PFSK-1 (cell line): ENCODE data around the gene FZR1.

Experiments
- FOXP2 ChIP-seq: optimal IDR thresholded peaks from 2 replicates; pipeline ENCODE3; 2011; ENCODE audit warnings: borderline replicate concordance, control low read depth, inconsistent platforms; ENCODE audit not compliant: insufficient read depth; ENCODE audit errors: extremely low read length, extremely low read depth
- POLR2AphosphoS5 ChIP-seq: IDR thresholded peaks from 2 replicates; pipeline ENCODE4 v1.6.1; 2012; ENCODE audit warnings: low read depth, mild to moderate bottlenecking, control low read depth, low read length, moderate library complexity
- SIN3A ChIP-seq: IDR thresholded peaks from 2 replicates; pipeline ENCODE4 v1.6.1; 2012; ENCODE audit warnings: mild to moderate bottlenecking, low read length, moderate library complexity, borderline replicate concordance; ENCODE audit not compliant: insufficient read depth
- TAF1 ChIP-seq: IDR thresholded peaks from 2 replicates; pipeline ENCODE4 v1.6.1; 2012; ENCODE audit warnings: low read length, control low read depth, borderline replicate concordance; ENCODE audit not compliant: insufficient read depth
- TF ChIP-seq, protein P1 (sequence below), 2 experiments: IDR thresholded peaks; 2 replicates each; pipeline versions ENCODE4 v1.6.1 to v1.8.0; 2011 to 2012; ENCODE audit warnings: low read depth in 2 of 2, low read length in 2 of 2, control low read depth in 1 of 2, inconsistent platforms in 1 of 2, mild to moderate bottlenecking in 1 of 2, moderate library complexity in 1 of 2; ENCODE audit not compliant: insufficient read depth in 1 of 2

DNA sequence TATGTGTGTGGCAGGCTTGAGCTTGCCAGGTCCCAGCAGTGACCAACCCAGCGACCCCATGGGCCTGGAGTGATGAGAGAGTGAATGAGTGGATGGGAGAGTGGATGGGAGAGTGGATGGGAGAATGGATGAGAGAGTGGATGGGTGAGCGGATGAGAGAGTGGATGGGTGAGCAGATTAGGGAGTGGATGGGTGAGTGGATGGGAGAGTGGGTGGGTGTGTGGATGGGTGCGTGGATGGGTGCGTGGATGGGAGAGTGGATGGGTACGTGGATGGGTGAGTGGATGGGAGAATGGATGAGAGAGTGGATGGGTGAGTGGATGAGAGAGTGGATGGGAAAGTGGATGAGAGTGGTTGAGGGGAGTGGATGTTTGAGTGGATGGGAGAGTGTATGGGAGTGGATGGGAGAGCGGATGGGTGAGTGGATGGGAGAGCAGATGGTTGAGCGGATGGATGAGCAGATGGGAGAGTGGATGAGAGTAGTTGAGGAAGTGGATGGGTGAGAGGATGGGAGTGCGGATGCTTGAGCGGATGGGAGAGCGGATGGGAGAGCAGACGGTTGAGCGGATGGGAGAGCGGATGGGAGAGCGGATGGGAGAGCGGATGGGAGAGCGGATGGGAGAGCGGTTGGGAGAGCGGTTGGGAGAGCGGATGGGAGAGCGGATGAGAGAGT is 22.6 kb downstream of the FZR1 start:
- TF ChIP-seq POLR2AphosphoS5 (no peak), SIN3A (no peak), TAF1 (no peak), FOXP2 (no peak)
- TF ChIP-seq, protein P1, sequence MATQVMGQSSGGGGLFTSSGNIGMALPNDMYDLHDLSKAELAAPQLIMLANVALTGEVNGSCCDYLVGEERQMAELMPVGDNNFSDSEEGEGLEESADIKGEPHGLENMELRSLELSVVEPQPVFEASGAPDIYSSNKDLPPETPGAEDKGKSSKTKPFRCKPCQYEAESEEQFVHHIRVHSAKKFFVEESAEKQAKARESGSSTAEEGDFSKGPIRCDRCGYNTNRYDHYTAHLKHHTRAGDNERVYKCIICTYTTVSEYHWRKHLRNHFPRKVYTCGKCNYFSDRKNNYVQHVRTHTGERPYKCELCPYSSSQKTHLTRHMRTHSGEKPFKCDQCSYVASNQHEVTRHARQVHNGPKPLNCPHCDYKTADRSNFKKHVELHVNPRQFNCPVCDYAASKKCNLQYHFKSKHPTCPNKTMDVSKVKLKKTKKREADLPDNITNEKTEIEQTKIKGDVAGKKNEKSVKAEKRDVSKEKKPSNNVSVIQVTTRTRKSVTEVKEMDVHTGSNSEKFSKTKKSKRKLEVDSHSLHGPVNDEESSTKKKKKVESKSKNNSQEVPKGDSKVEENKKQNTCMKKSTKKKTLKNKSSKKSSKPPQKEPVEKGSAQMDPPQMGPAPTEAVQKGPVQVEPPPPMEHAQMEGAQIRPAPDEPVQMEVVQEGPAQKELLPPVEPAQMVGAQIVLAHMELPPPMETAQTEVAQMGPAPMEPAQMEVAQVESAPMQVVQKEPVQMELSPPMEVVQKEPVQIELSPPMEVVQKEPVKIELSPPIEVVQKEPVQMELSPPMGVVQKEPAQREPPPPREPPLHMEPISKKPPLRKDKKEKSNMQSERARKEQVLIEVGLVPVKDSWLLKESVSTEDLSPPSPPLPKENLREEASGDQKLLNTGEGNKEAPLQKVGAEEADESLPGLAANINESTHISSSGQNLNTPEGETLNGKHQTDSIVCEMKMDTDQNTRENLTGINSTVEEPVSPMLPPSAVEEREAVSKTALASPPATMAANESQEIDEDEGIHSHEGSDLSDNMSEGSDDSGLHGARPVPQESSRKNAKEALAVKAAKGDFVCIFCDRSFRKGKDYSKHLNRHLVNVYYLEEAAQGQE (IDR thresholded peaks at IDR 0.05; ENCODE audit: insufficient read depth in 1 of 2, low read depth in 2 of 2, low read length in 2 of 2): no peak
